Suprapubic skin (tissue), 4 donors: Measurements from ENCODE around the gene S100A9. TPM values are rescaled to one million over a fixed set of nuclear protein-coding genes. Genes with fewer than 3 reads are reported as not detected.
A peak's percentile ranks its signal among the peaks of the same experiment; 100 is the strongest.

ENCODE experiments used
- DNase-seq, 2 donors: peaks; one replicate each; pipeline ENCODE4 v3.0.0-alpha.2; 2019; ENCODE audit warnings: low spot score in 2 of 2
- H3K27ac ChIP-seq: fragments of 200-600 bp; sonication (generic); one replicate; pipeline ENCODE4 v1.5.1; 2019
- H3K27me3 ChIP-seq: fragments of 200-600 bp; sonication (generic); one replicate; pipeline ENCODE4 v1.5.1; 2019
- H3K36me3 ChIP-seq: fragments of 200-600 bp; sonication (generic); one replicate; pipeline ENCODE4 v1.5.1; 2019
- H3K4me1 ChIP-seq: fragments of 200-600 bp; sonication (generic); one replicate; pipeline ENCODE4 v1.5.1; 2019
- H3K4me3 ChIP-seq: fragments of 200-600 bp; sonication (generic); one replicate; pipeline ENCODE4 v1.5.1; 2019; ENCODE audit warnings: mild to moderate bottlenecking
- H3K9me3 ChIP-seq: fragments of 200-600 bp; sonication (generic); one replicate; pipeline ENCODE4 v1.5.1; 2019
- CTCF ChIP-seq, 2 donors: fragments of 200-600 bp in 1 of 2; fragments of 450-650 bp in 1 of 2; sonication (generic) in 1 of 2; IDR thresholded peaks; one replicate each; pipeline ENCODE4 v1.5.1; 2016 to 2019; ENCODE audit warnings: antibody characterized with exemption in 2 of 2, mild to moderate bottlenecking in 1 of 2, moderate library complexity in 1 of 2
- EP300 ChIP-seq: sonication (generic); formaldehyde crosslinking; IDR thresholded peaks from one replicate; pipeline ENCODE4 v1.6.1; 2017; ENCODE audit warnings: antibody characterized with exemption
- POLR2A ChIP-seq, 2 donors: fragments of 450-650 bp; IDR thresholded peaks; one replicate each; pipeline ENCODE4 v1.6.1; 2017; ENCODE audit warnings: antibody characterized with exemption in 2 of 2, mild to moderate bottlenecking in 2 of 2, moderate library complexity in 2 of 2
- POLR2AphosphoS5 ChIP-seq, 3 donors: sonication (generic); formaldehyde crosslinking; IDR thresholded peaks; one replicate each; pipeline ENCODE4 v1.6.1; 2017; ENCODE audit warnings: antibody characterized with exemption in 3 of 3
- WGBS: methylation state at CpG from one replicate; pipeline ENCODE4 v1.1.5; 2018; 5-methylcytosine and 5-hydroxymethylcytosine counted together
- total RNA-seq, 4 donors: library from RNA; depleted of rRNA; stranded (reverse); fragments of >200 nt; gene quantifications; one replicate each; pipeline ENCODE4 v1.1.0, GENCODE V29; 2016

The S100A9 gene
- total RNA-seq, 4 donors from 2014 or later, result 11.0 to 95.4 (median 51.1) TPM

GRCh38 chr1:153341431-153341934 lies 16.2 kb upstream of the S100A9 start:
- WGBS, result 92% methylated on average over 4 of the region's 4 CpGs
- H3K9me3 ChIP-seq, result no peaks in the 10 kb centered on the region
- H3K27ac ChIP-seq, result no peak overlapping the region
- DNase-seq, result peak in 1 of 2 donors; percentile 44
- H3K4me3 ChIP-seq, result no peak overlapping the region
- H3K4me1 ChIP-seq, result peaks cover 26% of the 10 kb centered on the region
- peaks cover 6% of the 10 kb centered on the region for H3K27me3 ChIP-seq
- H3K36me3 ChIP-seq, result no peaks in the 10 kb centered on the region
- TF ChIP-seq POLR2A (IDR thresholded peaks at IDR 0.05), result no peak
- TF ChIP-seq CTCF (IDR thresholded peaks at IDR 0.05), result no peak
- TF ChIP-seq EP300, result no peak

GRCh38 chr1:153342178-153342577 lies 15.5 kb upstream of the S100A9 start:
- DNase-seq, result no peak
- no peak for TF ChIP-seq EP300
- H3K27ac ChIP-seq, result no peak overlapping the region
- no peaks in the 10 kb centered on the region for H3K9me3 ChIP-seq
- 68% methylated on average over 3 of the region's 3 CpGs for WGBS
- H3K4me3 ChIP-seq, result no peak overlapping the region
- no peaks in the 10 kb centered on the region for H3K36me3 ChIP-seq
- H3K4me1 ChIP-seq, result peaks cover 26% of the 10 kb centered on the region
- H3K27me3 ChIP-seq, result peaks cover 6% of the 10 kb centered on the region

GRCh38 chr1:153343040-153343681 lies 14.5 kb upstream of the S100A9 start:
- peak overlapping the region; percentile 30 for H3K27ac ChIP-seq
- no peak for TF ChIP-seq POLR2AphosphoS5 (IDR thresholded peaks at IDR 0.05)
- TF ChIP-seq EP300, result no peak
- no peak for TF ChIP-seq CTCF (IDR thresholded peaks at IDR 0.05)
- TF ChIP-seq POLR2A (IDR thresholded peaks at IDR 0.05), result no peak
- H3K4me1 ChIP-seq, result peaks cover 26% of the 10 kb centered on the region
- H3K4me3 ChIP-seq, result no peak overlapping the region
- peak in 1 of 2 donors; percentile 28 for DNase-seq
- 45% methylated on average over 5 of the region's 5 CpGs for WGBS
- H3K27me3 ChIP-seq, result peaks cover 7% of the 10 kb centered on the region
- H3K9me3 ChIP-seq, result no peaks in the 10 kb centered on the region
- no peaks in the 10 kb centered on the region for H3K36me3 ChIP-seq

GRCh38 chr1:153343811-153344717 lies 13.6 kb upstream of the S100A9 start:
- Histone ChIP-seq H3K27me3 (peaks cover 16% of the 10 kb centered on the region), H3K9me3 (no peaks in the 10 kb centered on the region), H3K4me1 (peaks cover 29% of the 10 kb centered on the region), H3K36me3 (no peaks in the 10 kb centered on the region), H3K4me3 (no peak overlapping the region), H3K27ac (peak overlapping the region; percentile 30)
- TF ChIP-seq CTCF (IDR thresholded peaks at IDR 0.05) (no peak), POLR2A (IDR thresholded peaks at IDR 0.05) (no peak), POLR2AphosphoS5 (IDR thresholded peaks at IDR 0.05) (no peak), EP300 (no peak)
- peak in 1 of 2 donors; percentile 37 for DNase-seq
- 30% methylated on average over 9 of the region's 9 CpGs for WGBS

- DNase-seq, result peak in 1 of 2 donors; percentile 32
- Histone ChIP-seq H3K4me3 (no peak overlapping the region), H3K36me3 (no peaks in the 10 kb centered on the region), H3K4me1 (peaks cover 35% of the 10 kb centered on the region), H3K9me3 (no peaks in the 10 kb centered on the region), H3K27me3 (peaks cover 16% of the 10 kb centered on the region), H3K27ac (no peak overlapping the region)
- WGBS, result 31% methylated on average over 3 of the region's 3 CpGs
- TF ChIP-seq EP300 (no peak), CTCF (IDR thresholded peaks at IDR 0.05) (no peak), POLR2AphosphoS5 (IDR thresholded peaks at IDR 0.05) (no peak)
Measured at GRCh38 chr1:153344718-153345025, 13.0 kb upstream of the S100A9 start.
